ENCODE results near the gene DPP6.

DNA sequence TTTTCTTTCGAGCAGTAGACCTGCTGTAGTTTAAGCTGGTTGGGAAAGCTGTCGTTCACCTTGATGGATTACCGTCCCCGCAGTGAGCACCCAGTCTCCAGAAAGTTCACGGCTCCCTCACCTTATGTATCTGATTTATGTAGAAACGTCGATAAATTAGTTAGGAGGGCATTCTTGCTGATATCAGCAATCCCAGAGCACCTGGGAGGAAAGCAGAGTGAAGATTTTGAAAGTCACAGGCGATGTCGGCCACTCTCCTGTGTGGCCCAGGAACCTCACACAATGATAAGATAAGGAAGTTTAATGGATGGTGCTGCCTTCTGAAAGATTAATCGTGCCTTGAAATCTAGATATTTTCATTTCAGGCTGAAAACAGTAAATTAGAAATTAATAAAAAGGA, 336.8 kb downstream of the DPP6 start:
- no peak for TF ChIP-seq CTCF (IDR thresholded peaks at IDR 0.05; ENCODE audit: insufficient read depth, low read depth, low read length)
- TF ChIP-seq EZH2 (IDR thresholded peaks at IDR 0.05; ENCODE audit: insufficient read depth, low read length): no peak
